A549 (cell line): ENCODE results near the gene TDO2. TPM values are rescaled to one million over a fixed set of nuclear protein-coding genes. Genes with fewer than 3 reads are reported as not detected.

Source experiments
- ATAC-seq, 2 experiments: fragments of 200-7000 bp in 1 of 2; fragments of >200 bp in 1 of 2; cut with Nextera tagmentation in 1 of 2; cut with Tn5 transposase in 1 of 2; 3 replicates each; pipeline versions ENCODE4 v1.8.0 to v1.9.1; 2018 to 2020; ENCODE audit warnings: mild to moderate bottlenecking in 1 of 2, moderate library complexity in 1 of 2
- CTCF ChIA-PET: fragments of 300-600 bp; sonication (Branson Sonifier 250); formaldehyde crosslinking; extraction: SDS; loops from one replicate; lab custom pipeline; 2021; ENCODE audit warnings: antibody characterized with exemption, inconsistent platforms; lab: Yijun Ruan, JAX
- POLR2A ChIA-PET: fragments of 350-600 bp; formaldehyde crosslinking; extraction: SDS; loops from one replicate; lab custom pipeline; 2021; ENCODE audit warnings: antibody characterized with exemption, inconsistent platforms; lab: Yijun Ruan, JAX
- DNase-seq, 2 experiments: peaks; one replicate each; pipeline versions ENCODE4 v3.0.0 to v3.0.0-alpha.2; 2011 to 2016; ENCODE audit warnings: low read depth in 1 of 2, low spot score in 1 of 2
- FAIRE-seq: peaks from 2 replicates; lab custom pipeline; 2011; peaks lifted over from hg19 to GRCh38; lab: Jason Lieb, UNC
- H3K27ac ChIP-seq, 2 experiments: fragments of >200 bp; sonication (Bioruptor Twin); formaldehyde crosslinking; 3 replicates each; pipeline ENCODE4 v1.5.1; 2016 to 2017
- H3K4me1 ChIP-seq: fragments of >200 bp; sonication (Bioruptor Twin); formaldehyde crosslinking; 3 replicates; pipeline ENCODE4 v1.6.1; 2016
- H3K4me2 ChIP-seq: fragments of >200 bp; sonication (Bioruptor Twin); formaldehyde crosslinking; 3 replicates; pipeline ENCODE4 v1.6.1; 2016
- H3K4me3 ChIP-seq: fragments of >200 bp; sonication (Bioruptor Twin); formaldehyde crosslinking; 3 replicates; pipeline ENCODE4 v1.5.1; 2016
- H3K9me3 ChIP-seq: fragments of >200 bp; sonication (Bioruptor Twin); formaldehyde crosslinking; 3 replicates; pipeline ENCODE4 v1.6.1; 2016
- ATOH8 ChIP-seq: fragments of 250-450 bp; sonication (Bioruptor Pico); IDR thresholded peaks from 2 replicates; pipeline ENCODE4 v1.5.0; 2020; ENCODE audit warnings: low read depth, mild to moderate bottlenecking, moderate library complexity
- BCL3 ChIP-seq: fragments of >200 bp; sonication (Bioruptor Twin); formaldehyde crosslinking; IDR thresholded peaks from 3 replicates; pipeline ENCODE4 v1.6.1; 2016
- CTCF ChIP-seq: fragments of >200 bp; sonication (Bioruptor Twin); formaldehyde crosslinking; IDR thresholded peaks from 3 replicates; pipeline ENCODE4 v1.5.1; 2016
- EHF ChIP-seq: fragments of 250-450 bp; sonication (Bioruptor Pico); IDR thresholded peaks from 2 replicates; pipeline ENCODE4 v1.5.0; 2020; ENCODE audit warnings: mild to moderate bottlenecking
- ELK1 ChIP-seq: fragments of 150-350 bp; IDR thresholded peaks from 2 replicates; pipeline ENCODE4 v1.6.1; 2014; ENCODE audit warnings: low read depth, mild to moderate bottlenecking, low read length
- FOXS1 ChIP-seq: fragments of 250-450 bp; sonication (Bioruptor Pico); IDR thresholded peaks from 2 replicates; pipeline ENCODE4 v1.5.0; 2020; ENCODE audit warnings: mild to moderate bottlenecking, moderate library complexity
- GATA3 ChIP-seq: IDR thresholded peaks from 2 replicates; pipeline ENCODE4 v1.6.1; 2012; ENCODE audit warnings: borderline replicate concordance
- HEYL ChIP-seq: fragments of 250-450 bp; sonication (Bioruptor Pico); IDR thresholded peaks from 2 replicates; pipeline ENCODE4 v1.8.0; 2021; ENCODE audit warnings: mild to moderate bottlenecking, moderate library complexity
- HMGXB4 ChIP-seq: fragments of 250-450 bp; sonication (Bioruptor Pico); IDR thresholded peaks from 2 replicates; pipeline ENCODE4 v1.5.0; 2021; ENCODE audit warnings: mild to moderate bottlenecking, moderate library complexity, borderline replicate concordance
- HOXB13 ChIP-seq: fragments of 250-450 bp; sonication (Bioruptor Pico); IDR thresholded peaks from 2 replicates; pipeline ENCODE4 v1.5.0; 2020; ENCODE audit warnings: low read depth, mild to moderate bottlenecking, moderate library complexity
- KDM1A ChIP-seq: fragments of 200-600 bp; sonication (generic); IDR thresholded peaks from 2 replicates; pipeline ENCODE4 v1.6.1; 2016; ENCODE audit warnings: low read depth, mild to moderate bottlenecking
- KDM5A ChIP-seq: fragments of 200-600 bp; sonication (generic); IDR thresholded peaks from 2 replicates; pipeline ENCODE4 v1.6.1; 2016; ENCODE audit warnings: antibody characterized with exemption, mild to moderate bottlenecking
- MAZ ChIP-seq: fragments of 150-350 bp; IDR thresholded peaks from 2 replicates; pipeline ENCODE4 v1.6.1; 2014; ENCODE audit warnings: antibody characterized with exemption, low read depth, low read length, borderline replicate concordance
- MYC ChIP-seq: IDR thresholded peaks from 2 replicates; pipeline ENCODE4 v1.6.1; 2012; ENCODE audit warnings: mild to moderate bottlenecking, inconsistent platforms, low read length, improper control_type of control experiment, borderline replicate concordance
- PBX3 ChIP-seq: IDR thresholded peaks from 2 replicates; pipeline ENCODE4 v1.6.1; 2012
- POLR2A ChIP-seq: IDR thresholded peaks from 2 replicates; pipeline ENCODE4 v1.6.1; 2012; ENCODE audit warnings: mild to moderate bottlenecking, low read length
- POLR2AphosphoS2 ChIP-seq: conservative IDR thresholded peaks from 2 replicates; pipeline ENCODE4 v1.6.1; 2012; ENCODE audit warnings: low read length, improper control_type of control experiment, inconsistent platforms
- RAD21 ChIP-seq, 2 experiments: fragments of >200 bp in 1 of 2; sonication (Bioruptor Twin) in 1 of 2; formaldehyde crosslinking in 1 of 2; IDR thresholded peaks in 1 of 2; conservative IDR thresholded peaks in 1 of 2; 2 replicates in 1 of 2; 3 replicates in 1 of 2; pipeline ENCODE4 v1.6.1; 2012 to 2018; ENCODE audit warnings: inconsistent platforms in 1 of 2
- RARB ChIP-seq: fragments of 250-450 bp; sonication (Bioruptor Pico); IDR thresholded peaks from 2 replicates; pipeline ENCODE4 v1.8.0; 2021; ENCODE audit warnings: mild to moderate bottlenecking, moderate library complexity
- RCOR1 ChIP-seq: fragments of 150-350 bp; IDR thresholded peaks from 2 replicates; pipeline ENCODE4 v1.6.1; 2014; ENCODE audit warnings: antibody characterized with exemption, low read length, low read depth
- RFX5 ChIP-seq: fragments of 450-650 bp; IDR thresholded peaks from 2 replicates; pipeline ENCODE4 v1.7.1; 2014; ENCODE audit warnings: antibody characterized with exemption, mild to moderate bottlenecking, moderate library complexity
- TFCP2L1 ChIP-seq: fragments of 250-450 bp; sonication (Bioruptor Pico); IDR thresholded peaks from 2 replicates; pipeline ENCODE4 v1.5.0; 2021; ENCODE audit warnings: mild to moderate bottlenecking
- TP53 ChIP-seq: fragments of 250-450 bp; sonication (Bioruptor Pico); IDR thresholded peaks from 2 replicates; pipeline ENCODE4 v1.5.0; 2021; ENCODE audit warnings: mild to moderate bottlenecking, moderate library complexity
- USF2 ChIP-seq: fragments of 450-650 bp; IDR thresholded peaks from 2 replicates; pipeline ENCODE4 v1.6.1; 2014; ENCODE audit warnings: antibody characterized with exemption
- ZC3H11A ChIP-seq: fragments of 450-650 bp; IDR thresholded peaks from 2 replicates; pipeline ENCODE4 v1.6.1; 2014; ENCODE audit warnings: antibody characterized with exemption, mild to moderate bottlenecking
- ZNF302 ChIP-seq: fragments of 250-450 bp; sonication (Bioruptor Pico); IDR thresholded peaks from 2 replicates; pipeline ENCODE4 v1.9.0; 2021; ENCODE audit warnings: inconsistent platforms, mild to moderate bottlenecking, moderate library complexity
- WGBS: methylation state at CpG from one replicate; pipeline ENCODE4 v1.1.6; 2017; ENCODE audit errors: missing lambda C conversion rate; 5-methylcytosine and 5-hydroxymethylcytosine counted together
- polyA plus RNA-seq, 4 experiments: library from polyadenylated mRNA; depleted of rRNA in 3 of 4; stranded (reverse); fragments of >200 nt; fragmentation: RNase III in 1 of 4; extraction: RNeasy Plus Mini Kit Qiagen cat#74134 plus additional on column Dnase treatment in 1 of 4; gene quantifications; 2 replicates in 3 of 4; 3 replicates in 1 of 4; pipeline ENCODE4 v1.2.3, GENCODE V29; 2011 to 2017

The TDO2 gene
- polyA plus RNA-seq, 2 of the 4 experiments (the other 2 are of a cell fraction), result 2.6 to 2.9 TPM

- POLR2A ChIA-PET, result no interaction called here
- Histone ChIP-seq H3K4me3 (no peak overlapping the region), H3K4me2 (no peak overlapping the region), H3K9me3 (no peaks in the 10 kb centered on the region), H3K4me1 (no peaks in the 10 kb centered on the region), H3K27ac (no peak overlapping the region)
- CTCF ChIA-PET, result no interaction called here
- DNase-seq, result no peak
- WGBS, result 17% methylated on average over 1 of the region's 1 CpG
- FAIRE-seq, result no peak
- TF ChIP-seq HEYL, result no peak
- no peak for TF ChIP-seq EHF (CRISPR knock-in tag)
- TF ChIP-seq HOXB13 (CRISPR knock-in tag), result no peak
- TF ChIP-seq RAD21 (conservative IDR thresholded peaks at IDR 0.05 in 1 of 2, IDR thresholded peaks at IDR 0.05 in 1 of 2), result no peak
- no peak for TF ChIP-seq RARB (CRISPR knock-in tag)
- no peak for TF ChIP-seq KDM1A
- TF ChIP-seq ZNF302 (CRISPR knock-in tag), result no peak
- TF ChIP-seq BCL3, result no peak
- TF ChIP-seq KDM5A, result no peak
- TF ChIP-seq ZC3H11A, result no peak
- TF ChIP-seq, all 56 proteins: peak for 0
- ATAC-seq, result no peak
Measured at GRCh38 chr4:155941820-155942219, 38.3 kb downstream of the TDO2 start.

- H3K4me1 ChIP-seq, result no peaks in the 10 kb centered on the region
- DNase-seq, result no peak
- WGBS, result 47% methylated on average over 3 of the region's 3 CpGs
- no peak for ATAC-seq
- H3K4me3 ChIP-seq, result no peak overlapping the region
- TF ChIP-seq MYC (no peak), RFX5 (no peak), PBX3 (no peak), POLR2A (no peak), TP53 (CRISPR knock-in tag) (no peak), TFCP2L1 (CRISPR knock-in tag) (no peak), POLR2AphosphoS2 (no peak), HMGXB4 (no peak), CTCF (no peak), RARB (CRISPR knock-in tag) (no peak), RCOR1 (no peak), GATA3 (no peak), MAZ (no peak), USF2 (no peak), ELK1 (no peak), ATOH8 (CRISPR knock-in tag) (no peak), FOXS1 (no peak)
- ChIA-PET POLR2A (no interaction called here), CTCF (interaction anchor here (2.2 kb wide), 1 partner anchor 9 kb away, joined by 10 read pairs; the partner anchor contains the start of gene CTSO)
- H3K27ac ChIP-seq, result no peak overlapping the region
- no peak overlapping the region for H3K4me2 ChIP-seq
- H3K9me3 ChIP-seq, result no peaks in the 10 kb centered on the region
- FAIRE-seq, result no peak
Measured at GRCh38 chr4:155943605-155944291, 40.3 kb downstream of the TDO2 start.
